A549 (cell line): ENCODE data around the gene ADGRL2. TPM values are rescaled to one million over a fixed set of nuclear protein-coding genes. Genes with fewer than 3 reads are reported as not detected.

Experiments used
- ATAC-seq, 2 experiments: fragments of 200-7000 bp in 1 of 2; fragments of >200 bp in 1 of 2; cut with Nextera tagmentation in 1 of 2; cut with Tn5 transposase in 1 of 2; 3 replicates each; pipeline versions ENCODE4 v1.8.0 to v1.9.1; 2018 to 2020; ENCODE audit warnings: mild to moderate bottlenecking in 1 of 2, moderate library complexity in 1 of 2
- CTCF ChIA-PET: fragments of 300-600 bp; sonication (Branson Sonifier 250); formaldehyde crosslinking; extraction: SDS; loops from one replicate; lab custom pipeline; 2021; ENCODE audit warnings: antibody characterized with exemption, inconsistent platforms; lab: Yijun Ruan, JAX
- POLR2A ChIA-PET: fragments of 350-600 bp; formaldehyde crosslinking; extraction: SDS; loops from one replicate; lab custom pipeline; 2021; ENCODE audit warnings: antibody characterized with exemption, inconsistent platforms; lab: Yijun Ruan, JAX
- DNase-seq, 2 experiments: peaks; one replicate each; pipeline versions ENCODE4 v3.0.0 to v3.0.0-alpha.2; 2011 to 2016; ENCODE audit warnings: low read depth in 1 of 2, low spot score in 1 of 2
- FAIRE-seq: peaks from 2 replicates; lab custom pipeline; 2011; peaks lifted over from hg19 to GRCh38; lab: Jason Lieb, UNC
- H3K27ac ChIP-seq, 2 experiments: fragments of >200 bp; sonication (Bioruptor Twin); formaldehyde crosslinking; 3 replicates each; pipeline ENCODE4 v1.5.1; 2016 to 2017
- H3K4me1 ChIP-seq: fragments of >200 bp; sonication (Bioruptor Twin); formaldehyde crosslinking; 3 replicates; pipeline ENCODE4 v1.6.1; 2016
- H3K4me2 ChIP-seq: fragments of >200 bp; sonication (Bioruptor Twin); formaldehyde crosslinking; 3 replicates; pipeline ENCODE4 v1.6.1; 2016
- H3K4me3 ChIP-seq: fragments of >200 bp; sonication (Bioruptor Twin); formaldehyde crosslinking; 3 replicates; pipeline ENCODE4 v1.5.1; 2016
- H3K9me3 ChIP-seq: fragments of >200 bp; sonication (Bioruptor Twin); formaldehyde crosslinking; 3 replicates; pipeline ENCODE4 v1.6.1; 2016
- BHLHE40 ChIP-seq: IDR thresholded peaks from 2 replicates; pipeline ENCODE4 v1.6.1; 2012; ENCODE audit warnings: low read depth, low read length, inconsistent platforms
- CBX8 ChIP-seq: fragments of 200-600 bp; sonication (generic); IDR thresholded peaks from 2 replicates; pipeline ENCODE4 v1.6.1; 2016
- HEYL ChIP-seq: fragments of 250-450 bp; sonication (Bioruptor Pico); IDR thresholded peaks from 2 replicates; pipeline ENCODE4 v1.8.0; 2021; ENCODE audit warnings: mild to moderate bottlenecking, moderate library complexity
- MAFK ChIP-seq: fragments of 450-650 bp; IDR thresholded peaks from 2 replicates; pipeline ENCODE4 v1.6.1; 2014; ENCODE audit not compliant: partially characterized antibody
- MAZ ChIP-seq: fragments of 150-350 bp; IDR thresholded peaks from 2 replicates; pipeline ENCODE4 v1.6.1; 2014; ENCODE audit warnings: antibody characterized with exemption, low read depth, low read length, borderline replicate concordance
- NFE2L2 ChIP-seq: fragments of 150-350 bp; conservative IDR thresholded peaks from 2 replicates; pipeline ENCODE4 v1.6.1; 2014; ENCODE audit warnings: low read length
- RCOR1 ChIP-seq: fragments of 150-350 bp; IDR thresholded peaks from 2 replicates; pipeline ENCODE4 v1.6.1; 2014; ENCODE audit warnings: antibody characterized with exemption, low read length, low read depth
- whole genome bisulfite sequencing: methylation state at CpG from one replicate; pipeline ENCODE4 v1.1.6; 2017; ENCODE audit errors: missing lambda C conversion rate; 5-methylcytosine and 5-hydroxymethylcytosine counted together
- polyA plus RNA-seq, 4 experiments: library from polyadenylated mRNA; depleted of rRNA in 3 of 4; stranded (reverse); fragments of >200 nt; fragmentation: RNase III in 1 of 4; extraction: RNeasy Plus Mini Kit Qiagen cat#74134 plus additional on column Dnase treatment in 1 of 4; gene quantifications; 2 replicates in 3 of 4; 3 replicates in 1 of 4; pipeline ENCODE4 v1.2.3, GENCODE V29; 2011 to 2017
- TF ChIP-seq, protein P1 (sequence below): IDR thresholded peaks from 2 replicates; pipeline ENCODE4 v1.6.1; 2012; ENCODE audit warnings: low read depth, borderline replicate concordance
- TF ChIP-seq, protein P2 (sequence below): fragments of 250-450 bp; sonication (Bioruptor Pico); IDR thresholded peaks from 2 replicates; pipeline ENCODE4 v1.5.0; 2021; ENCODE audit warnings: mild to moderate bottlenecking, moderate library complexity, borderline replicate concordance
- TF ChIP-seq, protein P3 (sequence below): fragments of >200 bp; sonication (Bioruptor Twin); formaldehyde crosslinking; IDR thresholded peaks from 2 replicates; pipeline ENCODE4 v1.6.1; 2016

Gene ADGRL2
- polyA plus RNA-seq, 2 of the 4 experiments (the other 2 are of a cell fraction) = 12.8 to 24.1 TPM

DNA sequence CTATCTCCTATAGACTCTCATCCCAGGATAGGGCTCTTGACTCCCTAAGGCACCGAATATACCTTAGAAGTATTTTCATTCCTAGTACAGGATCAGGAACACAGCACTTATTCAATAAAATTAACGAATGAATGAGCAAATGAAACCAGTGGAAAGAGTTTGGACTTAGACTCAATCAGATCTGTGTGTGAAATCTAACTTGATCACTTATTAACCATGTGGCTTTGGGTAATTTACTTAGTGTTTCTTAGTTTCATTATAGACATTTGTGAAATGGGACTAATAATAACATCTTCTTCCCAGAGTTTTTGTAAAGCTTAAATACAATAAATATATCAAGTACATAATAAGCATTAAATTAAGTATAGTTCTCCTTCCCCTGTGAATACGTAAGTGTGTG is 230.1 kb downstream of the ADGRL2 start:
- Histone ChIP-seq H3K4me3 (no peak overlapping the region), H3K4me2 (no peak overlapping the region), H3K27ac (no peak overlapping the region), H3K9me3 (no peaks in the 10 kb centered on the region), H3K4me1 (no peaks in the 10 kb centered on the region)
- no peak for DNase-seq
- POLR2A ChIA-PET = no interaction called here
- TF ChIP-seq HEYL (CRISPR knock-in tag) (no peak), BHLHE40 (no peak), CBX8 (no peak), RCOR1 (no peak), MAZ (no peak)
- TF ChIP-seq, protein P1, sequence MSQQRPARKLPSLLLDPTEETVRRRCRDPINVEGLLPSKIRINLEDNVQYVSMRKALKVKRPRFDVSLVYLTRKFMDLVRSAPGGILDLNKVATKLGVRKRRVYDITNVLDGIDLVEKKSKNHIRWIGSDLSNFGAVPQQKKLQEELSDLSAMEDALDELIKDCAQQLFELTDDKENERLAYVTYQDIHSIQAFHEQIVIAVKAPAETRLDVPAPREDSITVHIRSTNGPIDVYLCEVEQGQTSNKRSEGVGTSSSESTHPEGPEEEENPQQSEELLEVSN = no peak
- 50% methylated on average over 3 of the region's 3 CpGs for WGBS
- ATAC-seq = no peak
- no peak for FAIRE-seq
- CTCF ChIA-PET = interaction anchor here (0.7 kb wide), 1 partner anchor 118 kb away, joined by 3 read pairs; no protein-coding TSS in a partner anchor

DNA sequence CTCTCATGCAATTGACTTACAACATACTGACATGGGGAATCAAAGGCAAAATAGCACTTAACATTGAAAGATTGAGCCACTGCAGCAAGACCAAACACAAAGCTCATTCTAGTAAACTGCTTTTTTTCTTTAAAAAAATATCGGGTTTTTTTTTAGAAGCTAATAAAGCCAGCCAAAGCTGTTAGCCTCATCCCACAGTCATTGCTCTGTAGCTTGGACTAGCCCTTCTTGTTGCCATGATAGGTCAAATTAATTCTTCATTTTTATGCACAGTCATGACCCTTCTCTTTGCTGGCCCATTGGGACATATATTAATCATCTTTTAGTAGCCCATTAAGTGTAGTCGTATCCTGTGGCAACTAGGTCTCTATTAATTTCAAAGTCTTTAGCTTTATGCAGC is 231.3 kb downstream of the ADGRL2 start:
- CTCF ChIA-PET = no interaction called here

DNA sequence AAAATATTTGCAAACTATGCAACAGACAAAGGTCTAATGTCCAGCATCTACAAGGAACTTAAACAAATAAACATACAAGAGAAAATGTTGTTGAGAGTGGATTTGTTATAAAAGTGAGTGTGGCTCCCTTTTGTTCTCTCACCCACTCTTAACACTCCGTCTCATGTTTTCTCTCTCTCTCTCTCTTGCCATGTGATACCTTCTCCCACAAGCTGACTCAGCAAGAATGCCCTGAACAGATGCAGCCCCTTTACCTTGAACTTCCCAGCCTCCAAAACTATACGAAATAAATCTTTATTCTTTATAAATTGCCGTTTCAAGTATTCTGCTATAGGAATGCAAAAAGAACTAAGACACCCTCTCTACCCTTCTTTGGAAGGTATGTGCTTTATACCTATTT is 234.1 kb downstream of the ADGRL2 start:
- Histone ChIP-seq H3K4me2 (no peak overlapping the region), H3K9me3 (no peaks in the 10 kb centered on the region), H3K4me3 (no peak overlapping the region), H3K4me1 (no peaks in the 10 kb centered on the region), H3K27ac (no peak overlapping the region)
- ChIA-PET CTCF (no interaction called here), POLR2A (no interaction called here)
- TF ChIP-seq, protein P2, sequence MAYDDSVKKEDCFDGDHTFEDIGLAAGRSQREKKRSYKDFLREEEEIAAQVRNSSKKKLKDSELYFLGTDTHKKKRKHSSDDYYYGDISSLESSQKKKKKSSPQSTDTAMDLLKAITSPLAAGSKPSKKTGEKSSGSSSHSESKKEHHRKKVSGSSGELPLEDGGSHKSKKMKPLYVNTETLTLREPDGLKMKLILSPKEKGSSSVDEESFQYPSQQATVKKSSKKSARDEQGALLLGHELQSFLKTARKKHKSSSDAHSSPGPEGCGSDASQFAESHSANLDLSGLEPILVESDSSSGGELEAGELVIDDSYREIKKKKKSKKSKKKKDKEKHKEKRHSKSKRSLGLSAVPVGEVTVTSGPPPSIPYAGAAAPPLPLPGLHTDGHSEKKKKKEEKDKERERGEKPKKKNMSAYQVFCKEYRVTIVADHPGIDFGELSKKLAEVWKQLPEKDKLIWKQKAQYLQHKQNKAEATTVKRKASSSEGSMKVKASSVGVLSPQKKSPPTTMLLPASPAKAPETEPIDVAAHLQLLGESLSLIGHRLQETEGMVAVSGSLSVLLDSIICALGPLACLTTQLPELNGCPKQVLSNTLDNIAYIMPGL (CRISPR knock-in tag) = no peak
- peak; percentile 68 for TF ChIP-seq MAFK
- WGBS = 11% methylated on average over 3 of the region's 3 CpGs
- FAIRE-seq = no peak
- ATAC-seq = no peak
- DNase-seq = no peak

More for the DNA sequence above, 231.3 kb downstream of the ADGRL2 start:
- Histone ChIP-seq H3K4me1 (no peaks in the 10 kb centered on the region), H3K4me2 (no peak overlapping the region), H3K4me3 (no peak overlapping the region), H3K27ac (no peak overlapping the region), H3K9me3 (no peaks in the 10 kb centered on the region)
- no peak for FAIRE-seq
- no peak for ATAC-seq
- WGBS = 91% methylated on average over 2 of the region's 2 CpGs
- 0 out of 2 replicates have a peak, but pooled peaks have one; percentile 44 for TF ChIP-seq NFE2L2
- TF ChIP-seq, protein P3, sequence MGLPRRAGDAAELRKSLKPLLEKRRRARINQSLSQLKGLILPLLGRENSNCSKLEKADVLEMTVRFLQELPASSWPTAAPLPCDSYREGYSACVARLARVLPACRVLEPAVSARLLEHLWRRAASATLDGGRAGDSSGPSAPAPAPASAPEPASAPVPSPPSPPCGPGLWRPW = no peak
- POLR2A ChIA-PET = no interaction called here
- DNase-seq = no peak
